ENCODE measurements around the gene EMX1.

- TF ChIP-seq CTCF (IDR thresholded peaks at IDR 0.05) (no peak), POLR2A (IDR thresholded peaks at IDR 0.05) (no peak)
Observed at GRCh38 chr2:72929010-72929409, 11.7 kb downstream of the EMX1 start.

All from Peyer's patch (tissue), 4 donors.